T-cell (primary cell): ENCODE measurements around the gene CRTC1. TPM values are rescaled to one million over a fixed set of nuclear protein-coding genes. Genes with fewer than 3 reads are reported as not detected.

Experiments
- ATAC-seq, 4 experiments: fragments of 200-7000 bp in 3 of 4; fragments of 150-1000 bp in 1 of 4; cut with Tn5 transposase; replicated peaks in 1 of 4; 1 replicate in 3 of 4; 2 replicates in 1 of 4; pipeline ENCODE4 v1.10.0; 2021; ENCODE audit warnings: moderate library complexity in 3 of 4, mild to moderate bottlenecking in 2 of 4, moderate number of reproducible peaks in 1 of 4
- CTCF ChIA-PET, 2 donors: fragments of 300-600 bp; sonication (Branson Sonifier 250); formaldehyde crosslinking; loops; one replicate each; lab custom pipeline; 2022; ENCODE audit warnings: antibody characterized with exemption in 2 of 2; lab: Charles Lee
- POLR2A ChIA-PET, 2 donors: fragments of 300-600 bp; sonication (Branson Sonifier 250); formaldehyde crosslinking; loops; one replicate each; lab custom pipeline; 2022; ENCODE audit warnings: antibody characterized with exemption in 2 of 2; lab: Charles Lee
- DNase-seq, 35 experiments: peaks; one replicate each; pipeline versions ENCODE4 v3.0.0 to v3.0.0-alpha.2; 2013 to 2023
- H3K27ac ChIP-seq: one replicate; pipeline ENCODE4 v1.5.1; 2013; ENCODE audit warnings: low read length
- H3K27me3 ChIP-seq, 2 experiments: replicated peaks in 1 of 2; 1 replicate in 1 of 2; 2 replicates in 1 of 2; pipeline versions ENCODE4 v1.6.1 to v1.7.0; 2013; ENCODE audit warnings: low read length in 1 of 2, mixed read lengths in 1 of 2; ENCODE audit not compliant: control insufficient read depth in 2 of 2, insufficient read depth in 2 of 2; ENCODE audit errors: extremely low read depth in 1 of 2
- H3K36me3 ChIP-seq, 2 donors: 1 replicate in 1 of 2; 2 replicates in 1 of 2; pipeline versions ENCODE4 v1.6.1 to v1.7.0; 2013; ENCODE audit warnings: low read length in 1 of 2; ENCODE audit not compliant: control insufficient read depth in 2 of 2, insufficient read depth in 1 of 2; ENCODE audit errors: extremely low read depth in 1 of 2
- H3K4me1 ChIP-seq, 2 experiments: 1 replicate in 1 of 2; 2 replicates in 1 of 2; pipeline versions ENCODE4 v1.6.1 to v1.7.0; 2013; ENCODE audit warnings: low read length in 2 of 2, mixed read lengths in 1 of 2; ENCODE audit not compliant: insufficient read depth in 2 of 2, control insufficient read depth in 1 of 2; ENCODE audit errors: extremely low read depth in 1 of 2
- H3K4me3 ChIP-seq, 2 donors: 1 replicate in 1 of 2; 2 replicates in 1 of 2; pipeline versions ENCODE4 v1.5.1 to v1.7.0; 2013; ENCODE audit warnings: mild to moderate bottlenecking in 2 of 2, low read length in 1 of 2, moderate library complexity in 1 of 2; ENCODE audit not compliant: control insufficient read depth in 1 of 2; ENCODE audit errors: extremely low read depth in 1 of 2
- H3K9me3 ChIP-seq: 2 replicates; pipeline ENCODE4 v1.7.0; 2013
- H3K27ac Mint-ChIP-seq, 2 donors: one replicate each; pipeline ENCODE4 v1.8.0; 2020 to 2021; ENCODE audit warnings: mild to moderate bottlenecking in 2 of 2, mixed read lengths in 2 of 2
- H3K27me3 Mint-ChIP-seq, 2 donors: one replicate each; pipeline ENCODE4 v1.8.0; 2021 to 2022; ENCODE audit warnings: mixed read lengths in 2 of 2
- H3K36me3 Mint-ChIP-seq: one replicate; pipeline ENCODE4 v1.8.0; 2021; ENCODE audit warnings: mixed read lengths
- H3K4me1 Mint-ChIP-seq, 3 donors: one replicate each; pipeline ENCODE4 v1.8.0; 2020 to 2022; ENCODE audit warnings: mixed read lengths in 3 of 3, mild to moderate bottlenecking in 1 of 3
- H3K4me3 Mint-ChIP-seq, 3 donors: one replicate each; pipeline ENCODE4 v1.8.0; 2020 to 2022; ENCODE audit warnings: mild to moderate bottlenecking in 3 of 3, mixed read lengths in 3 of 3, moderate library complexity in 3 of 3
- H3K9me3 Mint-ChIP-seq, 3 donors: one replicate each; pipeline ENCODE4 v1.8.0; 2020 to 2022; ENCODE audit warnings: mixed read lengths in 3 of 3
- WGBS: methylation state at CpG from one replicate; pipeline ENCODE4 v1.1.5; 2013; ENCODE audit warnings: missing lambda C conversion rate; ENCODE audit not compliant: insufficient coverage; 5-methylcytosine and 5-hydroxymethylcytosine counted together
- total RNA-seq, 35 experiments: library from RNA in 6 of 35; stranded (reverse) in 6 of 35; fragments of 120-200 nt in 1 of 35; gene quantifications; one replicate each; pipeline versions ENCODE4 v1.2.1 to v1.2.4 and lab custom pipeline; 2013 to 2026

The CRTC1 gene
- total RNA-seq, 5 donors from 2014 or later (not counting 1 experiment from before 2014, with no cell fraction given), result 19.6 to 26.9 (median 25.0) TPM

DNA sequence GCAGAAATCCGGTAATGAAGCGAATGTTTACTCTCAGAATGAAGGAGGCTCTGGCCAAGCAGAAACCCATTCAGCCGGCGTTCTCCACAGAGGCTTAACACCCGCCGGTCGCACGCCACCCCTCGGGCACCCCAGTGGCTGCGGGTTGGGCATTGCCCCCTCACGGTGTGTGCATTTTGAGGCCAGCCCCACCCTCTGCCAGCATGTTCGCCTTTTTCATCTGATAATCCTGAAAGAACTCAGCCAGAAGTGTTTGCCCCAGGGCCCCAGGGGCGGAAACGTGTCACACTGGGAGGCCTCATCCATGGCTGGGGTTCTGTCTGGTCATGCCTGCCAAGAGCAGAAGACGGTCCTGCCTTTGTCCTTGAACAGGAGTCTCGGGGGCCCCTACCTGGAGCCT, 73.4 kb downstream of the CRTC1 start:
- Histone ChIP-seq H3K36me3 (peaks cover 2 to 3% of the 10 kb centered on the region in 2 donors), H3K9me3 (no peaks in the 10 kb centered on the region), H3K27ac (no peak overlapping the region), H3K4me3 (no peak overlapping the region), H3K4me1 (no peaks in the 10 kb centered on the region), H3K27me3 (no peaks in the 10 kb centered on the region)
- Mint-ChIP-seq H3K27me3 (no peaks in the 10 kb centered on the region), H3K4me1 (no peaks in the 10 kb centered on the region), H3K36me3 (peaks cover 13% of the 10 kb centered on the region), H3K9me3 (no peaks in the 10 kb centered on the region), H3K27ac (no peak overlapping the region), H3K4me3 (no peak overlapping the region)
- ChIA-PET POLR2A (no interaction called here), CTCF (no interaction called here)
- WGBS, result 94% methylated on average over 16 of the region's 16 CpGs
- ATAC-seq (no peak), DNase-seq (no peak)

GRCh38 chr19:18759304-18759994, 76.0 kb downstream of the CRTC1 start:
- no peaks in the 10 kb centered on the region for H3K9me3 ChIP-seq
- no peak overlapping the region for H3K4me3 Mint-ChIP-seq
- POLR2A ChIA-PET, result no interaction called here
- H3K27me3 Mint-ChIP-seq, result no peaks in the 10 kb centered on the region
- no peak overlapping the region for H3K4me3 ChIP-seq
- no peaks in the 10 kb centered on the region for H3K27me3 ChIP-seq
- ATAC-seq (no peak), DNase-seq (no peak)
- no peaks in the 10 kb centered on the region for H3K4me1 Mint-ChIP-seq
- WGBS, result 85% methylated on average over 15 of the region's 19 CpGs
- H3K36me3 ChIP-seq, result peaks cover 0 to 3% of the 10 kb centered on the region in 2 donors
- CTCF ChIA-PET, result interaction anchor here in 1 of 2 donors (0.6 kb wide), 1 partner anchor 10 kb away, joined by 3 read pairs; no protein-coding TSS in a partner anchor
- no peak overlapping the region for H3K27ac Mint-ChIP-seq
- H3K4me1 ChIP-seq, result no peaks in the 10 kb centered on the region
- H3K36me3 Mint-ChIP-seq, result peaks cover 2% of the 10 kb centered on the region
- H3K9me3 Mint-ChIP-seq, result no peaks in the 10 kb centered on the region
- H3K27ac ChIP-seq, result no peak overlapping the region

DNA sequence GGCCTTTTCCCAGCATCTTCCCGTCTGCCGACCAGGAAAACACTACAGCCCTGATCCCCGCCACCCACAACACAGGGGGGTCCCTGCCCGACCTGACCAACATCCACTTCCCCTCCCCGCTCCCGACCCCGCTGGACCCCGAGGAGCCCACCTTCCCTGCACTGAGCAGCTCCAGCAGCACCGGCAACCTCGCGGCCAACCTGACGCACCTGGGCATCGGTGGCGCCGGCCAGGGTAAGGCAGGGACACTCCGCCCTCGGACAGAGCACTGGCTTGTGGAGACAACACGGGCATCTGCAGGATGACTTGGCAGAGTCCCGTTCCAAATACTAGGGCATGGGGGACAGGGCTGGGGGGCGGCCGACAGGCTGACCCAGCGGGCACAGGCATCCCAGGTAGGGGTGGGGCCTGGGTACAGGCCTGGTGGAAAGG, 76.5 kb downstream of the CRTC1 start:
- Mint-ChIP-seq H3K9me3 (no peaks in the 10 kb centered on the region), H3K4me3 (no peak overlapping the region), H3K27me3 (no peaks in the 10 kb centered on the region), H3K36me3 (no peaks in the 10 kb centered on the region), H3K27ac (no peak overlapping the region), H3K4me1 (no peaks in the 10 kb centered on the region)
- 90% methylated on average over 22 of the region's 22 CpGs for WGBS
- H3K27me3 ChIP-seq, result no peaks in the 10 kb centered on the region
- H3K4me3 ChIP-seq, result no peak overlapping the region
- peaks cover 0 to 3% of the 10 kb centered on the region in 2 donors for H3K36me3 ChIP-seq
- CTCF ChIA-PET, result interaction anchor here in 1 of 2 donors (0.6 kb wide), 1 partner anchor 9 kb away, joined by 3 read pairs; no protein-coding TSS in a partner anchor
- no peak for DNase-seq
- POLR2A ChIA-PET, result no interaction called here
- no peak for ATAC-seq
- no peak overlapping the region for H3K27ac ChIP-seq
- H3K4me1 ChIP-seq, result no peaks in the 10 kb centered on the region
- H3K9me3 ChIP-seq, result no peaks in the 10 kb centered on the region

GRCh38 chr19:18760440-18761383, 77.2 kb downstream of the CRTC1 start:
- no peaks in the 10 kb centered on the region for H3K27me3 ChIP-seq
- Mint-ChIP-seq H3K9me3 (no peaks in the 10 kb centered on the region), H3K27me3 (no peaks in the 10 kb centered on the region), H3K4me3 (no peak overlapping the region), H3K36me3 (no peaks in the 10 kb centered on the region), H3K4me1 (no peaks in the 10 kb centered on the region), H3K27ac (no peak overlapping the region)
- ChIA-PET POLR2A (no interaction called here), CTCF (interaction anchor here in 1 of 2 donors (0.6 kb wide), 1 partner anchor 9 kb away, joined by 3 read pairs; no protein-coding TSS in a partner anchor)
- ATAC-seq (peak in 1 of 4 experiments; percentile 8), DNase-seq (no peak)
- no peaks in the 10 kb centered on the region for H3K9me3 ChIP-seq
- peaks cover 0 to 3% of the 10 kb centered on the region in 2 donors for H3K36me3 ChIP-seq
- 92% methylated on average over 22 of the region's 27 CpGs for WGBS
- no peak overlapping the region for H3K4me3 ChIP-seq
- H3K4me1 ChIP-seq, result no peaks in the 10 kb centered on the region
- H3K27ac ChIP-seq, result no peak overlapping the region

GRCh38 chr19:18761531-18762110, 78.1 kb downstream of the CRTC1 start:
- H3K27me3 Mint-ChIP-seq, result no peaks in the 10 kb centered on the region
- CTCF ChIA-PET, result interaction anchor here in 1 of 2 donors (0.6 kb wide), 1 partner anchor 398 kb away, joined by 3 read pairs; no protein-coding TSS in a partner anchor
- H3K27ac Mint-ChIP-seq, result no peak overlapping the region
- Histone ChIP-seq H3K36me3 (no peaks in the 10 kb centered on the region), H3K27me3 (no peaks in the 10 kb centered on the region), H3K27ac (no peak overlapping the region), H3K4me1 (no peaks in the 10 kb centered on the region), H3K9me3 (no peaks in the 10 kb centered on the region), H3K4me3 (no peak overlapping the region)
- peaks cover 1% of the 10 kb centered on the region for H3K36me3 Mint-ChIP-seq
- POLR2A ChIA-PET, result no interaction called here
- ATAC-seq (no peak), DNase-seq (no peak)
- 98% methylated on average over 16 of the region's 16 CpGs for WGBS
- H3K4me3 Mint-ChIP-seq, result no peak overlapping the region
- H3K4me1 Mint-ChIP-seq, result no peaks in the 10 kb centered on the region
- no peaks in the 10 kb centered on the region for H3K9me3 Mint-ChIP-seq
